ENCODE measurements around the gene EPB41L2.

DNA sequence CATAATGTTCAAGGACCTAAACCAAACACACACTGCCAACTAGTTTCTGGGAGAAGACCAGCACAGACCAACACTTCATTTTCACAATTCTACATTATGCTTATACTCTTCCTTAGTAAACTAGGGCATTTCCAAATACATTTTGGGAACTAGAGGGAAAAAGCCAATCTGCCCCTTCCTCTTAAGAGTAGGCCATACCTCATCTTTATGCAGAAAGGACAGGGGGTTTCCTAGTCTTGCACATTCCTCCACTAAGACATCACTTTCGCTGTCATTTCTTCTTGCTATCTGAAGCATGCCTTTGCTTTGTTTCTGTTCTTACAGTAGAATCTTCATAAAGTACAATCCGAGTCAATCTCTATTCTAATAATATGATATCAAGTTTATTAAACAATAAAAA, 130.1 kb downstream of the EPB41L2 start:
- TF ChIP-seq, protein P1, sequence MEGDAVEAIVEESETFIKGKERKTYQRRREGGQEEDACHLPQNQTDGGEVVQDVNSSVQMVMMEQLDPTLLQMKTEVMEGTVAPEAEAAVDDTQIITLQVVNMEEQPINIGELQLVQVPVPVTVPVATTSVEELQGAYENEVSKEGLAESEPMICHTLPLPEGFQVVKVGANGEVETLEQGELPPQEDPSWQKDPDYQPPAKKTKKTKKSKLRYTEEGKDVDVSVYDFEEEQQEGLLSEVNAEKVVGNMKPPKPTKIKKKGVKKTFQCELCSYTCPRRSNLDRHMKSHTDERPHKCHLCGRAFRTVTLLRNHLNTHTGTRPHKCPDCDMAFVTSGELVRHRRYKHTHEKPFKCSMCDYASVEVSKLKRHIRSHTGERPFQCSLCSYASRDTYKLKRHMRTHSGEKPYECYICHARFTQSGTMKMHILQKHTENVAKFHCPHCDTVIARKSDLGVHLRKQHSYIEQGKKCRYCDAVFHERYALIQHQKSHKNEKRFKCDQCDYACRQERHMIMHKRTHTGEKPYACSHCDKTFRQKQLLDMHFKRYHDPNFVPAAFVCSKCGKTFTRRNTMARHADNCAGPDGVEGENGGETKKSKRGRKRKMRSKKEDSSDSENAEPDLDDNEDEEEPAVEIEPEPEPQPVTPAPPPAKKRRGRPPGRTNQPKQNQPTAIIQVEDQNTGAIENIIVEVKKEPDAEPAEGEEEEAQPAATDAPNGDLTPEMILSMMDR (IDR thresholded peaks at IDR 0.05), result no peak
- TF ChIP-seq EZH2 (IDR thresholded peaks at IDR 0.05), result no peak
